Liver (tissue), 3 donors: ENCODE data around the gene TMX3.

ENCODE experiments used
- CTCF ChIP-seq: fragments of 150-350 bp; IDR thresholded peaks from 2 replicates; pipeline ENCODE4 v1.5.1; 2017; ENCODE audit warnings: improper control_type of control experiment, low read depth, low read length; ENCODE audit not compliant: missing input control
- EGR1 ChIP-seq, 2 donors: IDR thresholded peaks; 2 replicates each; pipeline ENCODE4 v1.6.1; 2016 to 2018; ENCODE audit warnings: antibody characterized with exemption in 2 of 2, low read depth in 2 of 2
- donor health status: healthy.
- donor health status: healthy.

- no peak for TF ChIP-seq CTCF
- no peak for TF ChIP-seq EGR1 (IDR thresholded peaks at IDR 0.05; ENCODE audit: low read depth in 2 of 2)
These were observed 18.8 kb upstream of the TMX3 start for GRCh38 chr18:68733707-68734106.
